Thoracic aorta (tissue), 2 donors: ENCODE results near the gene C2orf76. TPM values are rescaled to one million over a fixed set of nuclear protein-coding genes. Genes with fewer than 3 reads are reported as not detected.
A peak's percentile ranks its signal among the peaks of the same experiment; 100 is the strongest.

ENCODE experiments used
- ATAC-seq: fragments of 150-250 bp; one replicate; pipeline ENCODE4 v1.8.0; 2017; ENCODE audit warnings: low read depth; ENCODE audit not compliant: insufficient number of reproducible peaks, low FRiP score
- DNase-seq: peaks from one replicate; pipeline ENCODE4 v3.0.0-alpha.2; 2020; ENCODE audit warnings: low spot score
- H3K27ac ChIP-seq, 2 donors: fragments of 200-600 bp; sonication (generic); 1 replicate in 1 of 2; 2 replicates in 1 of 2; pipeline ENCODE4 v1.5.1; 2016; ENCODE audit warnings: mild to moderate bottlenecking in 2 of 2, moderate library complexity in 2 of 2
- H3K27me3 ChIP-seq: fragments of 200-600 bp; sonication (generic); replicated peaks from 2 replicates; pipeline ENCODE4 v1.6.0; 2016; ENCODE audit warnings: mild to moderate bottlenecking; ENCODE audit not compliant: insufficient read depth
- H3K36me3 ChIP-seq: fragments of 200-600 bp; sonication (generic); one replicate; pipeline ENCODE4 v1.5.1; 2016
- H3K4me1 ChIP-seq, 2 donors: fragments of 200-600 bp; sonication (generic); 1 replicate in 1 of 2; 2 replicates in 1 of 2; pipeline versions ENCODE4 v1.5.1 to v1.6.0; 2016; ENCODE audit warnings: low read depth in 2 of 2, mild to moderate bottlenecking in 1 of 2; ENCODE audit not compliant: control insufficient read depth in 1 of 2
- H3K4me3 ChIP-seq: fragments of 200-600 bp; sonication (generic); 2 replicates; pipeline ENCODE4 v1.5.1; 2016; ENCODE audit warnings: mild to moderate bottlenecking
- H3K9me3 ChIP-seq: fragments of 200-600 bp; sonication (generic); 2 replicates; pipeline ENCODE4 v1.5.1; 2016
- CTCF ChIP-seq: fragments of 200-600 bp; sonication (generic); IDR thresholded peaks from one replicate; pipeline ENCODE4 v1.5.1; 2019; ENCODE audit warnings: antibody characterized with exemption
- total RNA-seq, 2 donors: library from RNA; depleted of rRNA; stranded (reverse); fragments of >200 nt; gene quantifications; one replicate each; pipeline versions ENCODE4 v1.1.0 to v1.2.3, GENCODE V29; 2016

C2orf76 gene
- total RNA-seq, 2 donors from 2014 or later: 2.2 to 6.5 TPM

GRCh38 chr2:119367472-119368099, 952 bp upstream of the C2orf76 start:
- H3K27ac ChIP-seq: peak overlapping the region; percentile 71 to 87
- H3K4me1 ChIP-seq: peaks cover 21 to 22% of the 10 kb centered on the region in 2 donors
- ATAC-seq (peak; percentile 15), DNase-seq (no peak)
- TF ChIP-seq CTCF: no peak
- H3K4me3 ChIP-seq: peak overlapping the region; percentile 90
- H3K36me3 ChIP-seq: peaks cover 35% of the 10 kb centered on the region
- H3K9me3 ChIP-seq: no peaks in the 10 kb centered on the region
- H3K27me3 ChIP-seq: no peaks in the 10 kb centered on the region

- Histone ChIP-seq H3K36me3 (peaks cover 22% of the 10 kb centered on the region), H3K9me3 (no peaks in the 10 kb centered on the region), H3K4me1 (peaks cover 21 to 22% of the 10 kb centered on the region in 2 donors), H3K27ac (peak overlapping the region; percentile 58 to 87), H3K27me3 (no peaks in the 10 kb centered on the region), H3K4me3 (peak overlapping the region; percentile 90)
- TF ChIP-seq CTCF: no peak
- no peak for ATAC-seq
- DNase-seq: no peak
These were observed 429 bp downstream of the C2orf76 start for GRCh38 chr2:119366161-119366648.

- TF ChIP-seq CTCF: no peak
- no peak for ATAC-seq
- H3K4me1 ChIP-seq: peaks cover 21 to 22% of the 10 kb centered on the region in 2 donors
- H3K4me3 ChIP-seq: peak overlapping the region; percentile 90
- DNase-seq: no peak
- H3K27me3 ChIP-seq: no peaks in the 10 kb centered on the region
- peaks cover 16% of the 10 kb centered on the region for H3K36me3 ChIP-seq
- no peaks in the 10 kb centered on the region for H3K9me3 ChIP-seq
- H3K27ac ChIP-seq: no peak overlapping the region
These were observed 1.2 kb downstream of the C2orf76 start for GRCh38 chr2:119365436-119365835.

GRCh38 chr2:119364798-119365197, 1.8 kb downstream of the C2orf76 start:
- ATAC-seq (no peak), DNase-seq (no peak)
- Histone ChIP-seq H3K27ac (no peak overlapping the region), H3K36me3 (peaks cover 12% of the 10 kb centered on the region), H3K4me1 (peaks cover 21 to 22% of the 10 kb centered on the region in 2 donors), H3K4me3 (no peak overlapping the region), H3K9me3 (no peaks in the 10 kb centered on the region), H3K27me3 (no peaks in the 10 kb centered on the region)
- TF ChIP-seq CTCF: no peak

GRCh38 chr2:119360423-119360966, 6.1 kb downstream of the C2orf76 start:
- ATAC-seq (no peak), DNase-seq (no peak)
- Histone ChIP-seq H3K27ac (no peak overlapping the region), H3K4me1 (peaks cover 6 to 14% of the 10 kb centered on the region in 2 donors), H3K36me3 (no peaks in the 10 kb centered on the region), H3K9me3 (no peaks in the 10 kb centered on the region), H3K4me3 (no peak overlapping the region), H3K27me3 (no peaks in the 10 kb centered on the region)
- TF ChIP-seq CTCF: no peak
